ENCODE measurements around the gene UBE2Z.

The UBE2Z gene

GRCh38 chr17:48961516-48962233 is 53.5 kb downstream of the UBE2Z start:
- DNase-seq, result no peak

GRCh38 chr17:48970224-48970623 is 62.0 kb downstream of the UBE2Z start:
- DNase-seq, result no peak

GRCh38 chr17:48970865-48971687 is 62.9 kb downstream of the UBE2Z start:
- DNase-seq, result no peak

GRCh38 chr17:48972749-48973097 is 64.5 kb downstream of the UBE2Z start:
- no peak for DNase-seq

GRCh38 chr17:48973806-48974205 is 65.6 kb downstream of the UBE2Z start:
- no peak for DNase-seq

All from CD4-positive, alpha-beta T cell treated with Interferon gamma for 1 hour (primary cell).